CD14-positive monocyte (primary cell): ENCODE data around the gene HOATZ. TPM values are rescaled to one million over a fixed set of nuclear protein-coding genes. Genes with fewer than 3 reads are reported as not detected.

ENCODE experiments used
- DNase-seq, 3 donors: peaks; one replicate each; pipeline ENCODE4 v3.0.0-alpha.2; 2011 to 2022
- H2AFZ ChIP-seq: 2 replicates; pipeline ENCODE4 v1.6.0; 2012; ENCODE audit warnings: mild to moderate bottlenecking, low read depth, low read length, inconsistent platforms; ENCODE audit not compliant: insufficient read depth, poor library complexity, severe bottlenecking
- H3K27ac ChIP-seq, 2 donors: 1 replicate in 1 of 2; 2 replicates in 1 of 2; pipeline ENCODE4 v1.5.1; 2012 to 2013; ENCODE audit warnings: low read length in 2 of 2, control low read depth in 1 of 2, inconsistent platforms in 1 of 2, low read depth in 1 of 2, mild to moderate bottlenecking in 1 of 2
- H3K27me3 ChIP-seq, 2 donors: one replicate each; pipeline versions ENCODE4 v1.6.0 to v1.6.1; 2011 to 2013; ENCODE audit warnings: low read length in 2 of 2; ENCODE audit not compliant: control insufficient read depth in 2 of 2, insufficient read depth in 2 of 2
- H3K36me3 ChIP-seq, 2 donors: replicated peaks in 1 of 2; 1 replicate in 1 of 2; 2 replicates in 1 of 2; pipeline versions ENCODE4 v1.5.1 to v1.6.1; 2012 to 2013; ENCODE audit warnings: low read length in 2 of 2, control low read depth in 1 of 2, inconsistent platforms in 1 of 2, mild to moderate bottlenecking in 1 of 2; ENCODE audit not compliant: insufficient read depth in 2 of 2, control insufficient read depth in 1 of 2
- H3K4me1 ChIP-seq, 2 donors: 1 replicate in 1 of 2; 2 replicates in 1 of 2; pipeline versions ENCODE4 v1.5.1 to v1.6.1; 2012 to 2013; ENCODE audit warnings: low read length in 2 of 2, control low read depth in 1 of 2, inconsistent platforms in 1 of 2, mild to moderate bottlenecking in 1 of 2, moderate library complexity in 1 of 2; ENCODE audit not compliant: insufficient read depth in 2 of 2, control insufficient read depth in 1 of 2
- H3K4me2 ChIP-seq: replicated peaks from 2 replicates; pipeline ENCODE3; 2012; ENCODE audit warnings: low read length, moderate library complexity, mild to moderate bottlenecking; ENCODE audit not compliant: poor library complexity, severe bottlenecking; ENCODE audit errors: extremely low read depth
- H3K4me3 ChIP-seq, 3 experiments: fragments of 200-600 bp in 1 of 3; sonication (generic) in 1 of 3; replicated peaks in 1 of 3; 1 replicate in 2 of 3; 2 replicates in 1 of 3; pipeline ENCODE4 v1.5.1; 2011 to 2013; ENCODE audit warnings: low read length in 3 of 3, mild to moderate bottlenecking in 3 of 3, control low read depth in 2 of 3, low read depth in 2 of 3, inconsistent platforms in 1 of 3, moderate library complexity in 1 of 3
- H3K79me2 ChIP-seq: 2 replicates; pipeline ENCODE4 v1.6.0; 2012; ENCODE audit warnings: mild to moderate bottlenecking, control low read depth, inconsistent platforms, low read length, moderate library complexity; ENCODE audit not compliant: insufficient read depth
- H3K9ac ChIP-seq: 2 replicates; pipeline ENCODE4 v1.6.0; 2017; ENCODE audit warnings: low read length, mild to moderate bottlenecking; ENCODE audit not compliant: insufficient read depth, poor library complexity, severe bottlenecking
- H3K9me3 ChIP-seq, 2 donors: replicated peaks in 1 of 2; 1 replicate in 1 of 2; 2 replicates in 1 of 2; pipeline versions ENCODE4 v1.5.1 to v1.6.1; 2012 to 2013; ENCODE audit warnings: low read length in 2 of 2, control low read depth in 1 of 2; ENCODE audit not compliant: control insufficient read depth in 1 of 2, insufficient read depth in 1 of 2
- H4K20me1 ChIP-seq: 2 replicates; pipeline ENCODE4 v1.6.0; 2012; ENCODE audit warnings: mild to moderate bottlenecking, low read length, control low read depth, moderate library complexity; ENCODE audit not compliant: insufficient read depth
- H3K27ac Mint-ChIP-seq, 7 donors: one replicate each; pipeline ENCODE4 v1.8.0; 2020; ENCODE audit warnings: mild to moderate bottlenecking in 7 of 7, mixed read lengths in 7 of 7, moderate library complexity in 6 of 7, inconsistent platforms in 2 of 7
- H3K27me3 Mint-ChIP-seq, 3 donors: one replicate each; pipeline ENCODE4 v1.8.0; 2021 to 2022; ENCODE audit warnings: low read depth in 3 of 3, mild to moderate bottlenecking in 3 of 3, mixed read lengths in 3 of 3, moderate library complexity in 3 of 3, inconsistent platforms in 1 of 3
- H3K36me3 Mint-ChIP-seq, 2 donors: one replicate each; pipeline ENCODE4 v1.8.0; 2020; ENCODE audit warnings: mixed read lengths in 2 of 2, inconsistent platforms in 1 of 2, mild to moderate bottlenecking in 1 of 2
- H3K4me1 Mint-ChIP-seq: one replicate; pipeline ENCODE4 v1.8.0; 2020; ENCODE audit warnings: mild to moderate bottlenecking, mixed read lengths
- H3K4me3 Mint-ChIP-seq, 2 donors: one replicate each; pipeline ENCODE4 v1.8.0; 2020; ENCODE audit warnings: mild to moderate bottlenecking in 2 of 2, mixed read lengths in 2 of 2, moderate library complexity in 1 of 2
- H3K9me3 Mint-ChIP-seq, 7 donors: one replicate each; pipeline ENCODE4 v1.8.0; 2020 to 2022; ENCODE audit warnings: mixed read lengths in 7 of 7, mild to moderate bottlenecking in 6 of 7, moderate library complexity in 6 of 7, inconsistent platforms in 2 of 7
- CTCF ChIP-seq: fragments of 200-600 bp; IDR thresholded peaks from one replicate; pipeline ENCODE4 v1.8.0; 2022; ENCODE audit warnings: antibody characterized with exemption, mild to moderate bottlenecking
- WGBS: methylation state at CpG from one replicate; pipeline ENCODE4 v1.1.5; 2013; ENCODE audit warnings: missing lambda C conversion rate; ENCODE audit not compliant: insufficient coverage; 5-methylcytosine and 5-hydroxymethylcytosine counted together
- intact Hi-C, 2 donors: fragments of 100-400 bp; cut with micrococcal nuclease; formaldehyde crosslinking; loops; one replicate each; pipeline versions ENCODE4 v1.15.0 to v1.15.1; 2023
- polyA plus RNA-seq, 3 donors: library from polyadenylated mRNA; depleted of rRNA in 1 of 3; unstranded in 2 of 3; stranded (reverse) in 1 of 3; fragments of 300-500 nt in 2 of 3; fragments of >200 nt in 1 of 3; fragmentation: Illumina TruSeq in 2 of 3; gene quantifications; 1 replicate in 2 of 3; 2 replicates in 1 of 3; pipeline ENCODE4 v1.2.3, GENCODE V29; 2012 to 2021

Gene HOATZ
- polyA plus RNA-seq, 3 donors: not detected

- Mint-ChIP-seq H3K4me3 (no peak overlapping the region), H3K9me3 (peaks cover 0 to 9% (median 0%) of the 10 kb centered on the region in 7 donors), H3K36me3 (peaks cover 3 to 6% of the 10 kb centered on the region in 2 donors), H3K4me1 (peaks cover 26% of the 10 kb centered on the region), H3K27me3 (peaks cover 34 to 47% (median 34%) of the 10 kb centered on the region in 3 donors), H3K27ac (no peak overlapping the region)
- Histone ChIP-seq H3K9me3 (peaks cover 0 to 8% of the 10 kb centered on the region in 2 donors), H3K27ac (no peak overlapping the region), H3K4me3 (no peak overlapping the region), H3K4me1 (peaks cover 19 to 25% of the 10 kb centered on the region in 2 donors), H3K36me3 (no peaks in the 10 kb centered on the region), H2AFZ (no peak overlapping the region), H3K4me2 (no peak overlapping the region), H3K79me2 (no peaks in the 10 kb centered on the region), H3K27me3 (peaks cover 23 to 38% of the 10 kb centered on the region in 2 donors), H3K9ac (no peak overlapping the region), H4K20me1 (no peaks in the 10 kb centered on the region)
- DNase-seq: no peak
- intact Hi-C loops: no loop called here
- TF ChIP-seq CTCF: no peak
- no CpG with 5 or more reads among the region's 1 CpG for WGBS
These were observed 24.0 kb downstream of the HOATZ start for GRCh38 chr11:111538407-111539114.

- Histone ChIP-seq H3K9ac (no peak overlapping the region), H4K20me1 (no peaks in the 10 kb centered on the region), H3K4me1 (peaks cover 19 to 25% of the 10 kb centered on the region in 2 donors), H3K79me2 (no peaks in the 10 kb centered on the region), H2AFZ (no peak overlapping the region), H3K36me3 (no peaks in the 10 kb centered on the region), H3K27ac (no peak overlapping the region), H3K4me3 (peak overlapping the region in 1 of 3 experiments; percentile 72), H3K9me3 (peaks cover 0 to 8% of the 10 kb centered on the region in 2 donors), H3K27me3 (peaks cover 21 to 38% of the 10 kb centered on the region in 2 donors), H3K4me2 (peak overlapping the region; percentile 76)
- Mint-ChIP-seq H3K27ac (no peak overlapping the region), H3K4me3 (peak overlapping the region; percentile 64 to 83), H3K9me3 (peaks cover 0 to 9% (median 0%) of the 10 kb centered on the region in 7 donors), H3K4me1 (peaks cover 26% of the 10 kb centered on the region), H3K27me3 (peaks cover 34 to 47% (median 36%) of the 10 kb centered on the region in 3 donors), H3K36me3 (peaks cover 3 to 6% of the 10 kb centered on the region in 2 donors)
- 51% methylated on average over 4 of the region's 9 CpGs for WGBS
- intact Hi-C loops: no loop called here
- no peak for DNase-seq
- no peak for TF ChIP-seq CTCF
These were observed 25.0 kb downstream of the HOATZ start for GRCh38 chr11:111539426-111540113.
